ENCODE data around the gene PDZK1. TPM values are rescaled to one million over a fixed set of nuclear protein-coding genes. Genes with fewer than 3 reads are reported as not detected.

PDZK1 gene
- total RNA-seq, 1 donor from 2014 or later = under 0.01 TPM

- no peak overlapping the region for H3K9ac ChIP-seq (ENCODE audit: low read depth in 1 of 3, low read length in 3 of 3)
- no peaks in the 10 kb centered on the region for H3K9me3 ChIP-seq (ENCODE audit: control insufficient read depth in 3 of 3, low read length in 3 of 3)
- no peak overlapping the region for H3K4me3 ChIP-seq (ENCODE audit: low read length in 3 of 3)
- H3K36me3 ChIP-seq (ENCODE audit: control insufficient read depth in 3 of 3, insufficient read depth in 3 of 3, low read length in 3 of 3) = no peaks in the 10 kb centered on the region
- no peak overlapping the region for H3K27ac ChIP-seq (ENCODE audit: low read depth, low read length)
- H3K4me1 ChIP-seq (ENCODE audit: control insufficient read depth in 3 of 3, insufficient read depth in 3 of 3, low read length in 3 of 3) = no peaks in the 10 kb centered on the region
- H3K27me3 ChIP-seq (ENCODE audit: control insufficient read depth in 3 of 3, insufficient read depth in 3 of 3, low read length in 3 of 3) = no peaks in the 10 kb centered on the region
These were observed 4.1 kb upstream of the PDZK1 start for GRCh38 chr1:145711213-145711651.

- Histone ChIP-seq H3K4me1 (ENCODE audit: control insufficient read depth in 3 of 3, insufficient read depth in 3 of 3, low read length in 3 of 3) (no peaks in the 10 kb centered on the region), H3K4me3 (ENCODE audit: low read length in 3 of 3) (no peak overlapping the region), H3K9ac (ENCODE audit: low read depth in 1 of 3, low read length in 3 of 3) (no peak overlapping the region), H3K36me3 (ENCODE audit: control insufficient read depth in 3 of 3, insufficient read depth in 3 of 3, low read length in 3 of 3) (no peaks in the 10 kb centered on the region), H3K27me3 (ENCODE audit: control insufficient read depth in 3 of 3, insufficient read depth in 3 of 3, low read length in 3 of 3) (no peaks in the 10 kb centered on the region), H3K27ac (ENCODE audit: low read depth, low read length) (no peak overlapping the region), H3K9me3 (ENCODE audit: control insufficient read depth in 3 of 3, low read length in 3 of 3) (no peaks in the 10 kb centered on the region)
These were observed 3.3 kb upstream of the PDZK1 start for GRCh38 chr1:145710291-145711027.

- Histone ChIP-seq H3K36me3 (ENCODE audit: control insufficient read depth in 3 of 3, insufficient read depth in 3 of 3, low read length in 3 of 3) (no peaks in the 10 kb centered on the region), H3K4me3 (ENCODE audit: low read length in 3 of 3) (no peak overlapping the region), H3K4me1 (ENCODE audit: control insufficient read depth in 3 of 3, insufficient read depth in 3 of 3, low read length in 3 of 3) (no peaks in the 10 kb centered on the region), H3K27me3 (ENCODE audit: control insufficient read depth in 3 of 3, insufficient read depth in 3 of 3, low read length in 3 of 3) (peaks cover 0 to 5% (median 0%) of the 10 kb centered on the region in 3 donors), H3K9me3 (ENCODE audit: control insufficient read depth in 3 of 3, low read length in 3 of 3) (no peaks in the 10 kb centered on the region), H3K27ac (ENCODE audit: low read depth, low read length) (no peak overlapping the region), H3K9ac (ENCODE audit: low read depth in 1 of 3, low read length in 3 of 3) (no peak overlapping the region)
These were observed 895 bp upstream of the PDZK1 start for GRCh38 chr1:145708063-145708462.

- H3K4me3 ChIP-seq (ENCODE audit: low read length in 3 of 3) = no peak overlapping the region
- no peaks in the 10 kb centered on the region for H3K9me3 ChIP-seq (ENCODE audit: control insufficient read depth in 3 of 3, low read length in 3 of 3)
- H3K36me3 ChIP-seq (ENCODE audit: control insufficient read depth in 3 of 3, insufficient read depth in 3 of 3, low read length in 3 of 3) = no peaks in the 10 kb centered on the region
- no peak overlapping the region for H3K27ac ChIP-seq (ENCODE audit: low read depth, low read length)
- peaks cover 0 to 5% (median 0%) of the 10 kb centered on the region in 3 donors for H3K27me3 ChIP-seq (ENCODE audit: control insufficient read depth in 3 of 3, insufficient read depth in 3 of 3, low read length in 3 of 3)
- H3K9ac ChIP-seq (ENCODE audit: low read depth in 1 of 3, low read length in 3 of 3) = no peak overlapping the region
- H3K4me1 ChIP-seq (ENCODE audit: control insufficient read depth in 3 of 3, insufficient read depth in 3 of 3, low read length in 3 of 3) = no peaks in the 10 kb centered on the region
These were observed 993 bp downstream of the PDZK1 start for GRCh38 chr1:145706086-145706664.

- Histone ChIP-seq H3K4me1 (ENCODE audit: control insufficient read depth in 3 of 3, insufficient read depth in 3 of 3, low read length in 3 of 3) (no peaks in the 10 kb centered on the region), H3K9ac (ENCODE audit: low read depth in 1 of 3, low read length in 3 of 3) (no peak overlapping the region), H3K36me3 (ENCODE audit: control insufficient read depth in 3 of 3, insufficient read depth in 3 of 3, low read length in 3 of 3) (no peaks in the 10 kb centered on the region), H3K27ac (ENCODE audit: low read depth, low read length) (no peak overlapping the region), H3K27me3 (ENCODE audit: control insufficient read depth in 3 of 3, insufficient read depth in 3 of 3, low read length in 3 of 3) (peaks cover 0 to 5% (median 0%) of the 10 kb centered on the region in 3 donors), H3K4me3 (ENCODE audit: low read length in 3 of 3) (no peak overlapping the region), H3K9me3 (ENCODE audit: control insufficient read depth in 3 of 3, low read length in 3 of 3) (no peaks in the 10 kb centered on the region)
These were observed 1.5 kb downstream of the PDZK1 start for GRCh38 chr1:145705622-145706021.

GRCh38 chr1:145702826-145703225 is 4.3 kb downstream of the PDZK1 start:
- H3K9me3 ChIP-seq (ENCODE audit: control insufficient read depth in 3 of 3, low read length in 3 of 3) = no peaks in the 10 kb centered on the region
- H3K36me3 ChIP-seq (ENCODE audit: control insufficient read depth in 3 of 3, insufficient read depth in 3 of 3, low read length in 3 of 3) = no peaks in the 10 kb centered on the region
- no peaks in the 10 kb centered on the region for H3K4me1 ChIP-seq (ENCODE audit: control insufficient read depth in 3 of 3, insufficient read depth in 3 of 3, low read length in 3 of 3)
- H3K27me3 ChIP-seq (ENCODE audit: control insufficient read depth in 3 of 3, insufficient read depth in 3 of 3, low read length in 3 of 3) = peaks cover 0 to 5% (median 0%) of the 10 kb centered on the region in 3 donors
- no peak overlapping the region for H3K27ac ChIP-seq (ENCODE audit: low read depth, low read length)
- H3K4me3 ChIP-seq (ENCODE audit: low read length in 3 of 3) = no peak overlapping the region
- no peak overlapping the region for H3K9ac ChIP-seq (ENCODE audit: low read depth in 1 of 3, low read length in 3 of 3)

GRCh38 chr1:145702052-145702451 is 5.1 kb downstream of the PDZK1 start:
- Histone ChIP-seq H3K4me1 (ENCODE audit: control insufficient read depth in 3 of 3, insufficient read depth in 3 of 3, low read length in 3 of 3) (no peaks in the 10 kb centered on the region), H3K27me3 (ENCODE audit: control insufficient read depth in 3 of 3, insufficient read depth in 3 of 3, low read length in 3 of 3) (peaks cover 0 to 5% (median 0%) of the 10 kb centered on the region in 3 donors), H3K9me3 (ENCODE audit: control insufficient read depth in 3 of 3, low read length in 3 of 3) (no peaks in the 10 kb centered on the region), H3K4me3 (ENCODE audit: low read length in 3 of 3) (no peak overlapping the region), H3K27ac (ENCODE audit: low read depth, low read length) (no peak overlapping the region), H3K36me3 (ENCODE audit: control insufficient read depth in 3 of 3, insufficient read depth in 3 of 3, low read length in 3 of 3) (no peaks in the 10 kb centered on the region), H3K9ac (ENCODE audit: low read depth in 1 of 3, low read length in 3 of 3) (no peak overlapping the region)

- Histone ChIP-seq H3K4me1 (ENCODE audit: control insufficient read depth in 3 of 3, insufficient read depth in 3 of 3, low read length in 3 of 3) (no peaks in the 10 kb centered on the region), H3K36me3 (ENCODE audit: control insufficient read depth in 3 of 3, insufficient read depth in 3 of 3, low read length in 3 of 3) (no peaks in the 10 kb centered on the region), H3K27ac (ENCODE audit: low read depth, low read length) (no peak overlapping the region), H3K9me3 (ENCODE audit: control insufficient read depth in 3 of 3, low read length in 3 of 3) (no peaks in the 10 kb centered on the region), H3K4me3 (ENCODE audit: low read length in 3 of 3) (no peak overlapping the region), H3K27me3 (ENCODE audit: control insufficient read depth in 3 of 3, insufficient read depth in 3 of 3, low read length in 3 of 3) (peaks cover 0 to 5% (median 0%) of the 10 kb centered on the region in 3 donors), H3K9ac (ENCODE audit: low read depth in 1 of 3, low read length in 3 of 3) (no peak overlapping the region)
These were observed 5.8 kb downstream of the PDZK1 start for GRCh38 chr1:145701306-145701862.

- Histone ChIP-seq H3K36me3 (ENCODE audit: control insufficient read depth in 3 of 3, insufficient read depth in 3 of 3, low read length in 3 of 3) (no peaks in the 10 kb centered on the region), H3K9ac (ENCODE audit: low read depth in 1 of 3, low read length in 3 of 3) (no peak overlapping the region), H3K4me3 (ENCODE audit: low read length in 3 of 3) (no peak overlapping the region), H3K9me3 (ENCODE audit: control insufficient read depth in 3 of 3, low read length in 3 of 3) (no peaks in the 10 kb centered on the region), H3K27me3 (ENCODE audit: control insufficient read depth in 3 of 3, insufficient read depth in 3 of 3, low read length in 3 of 3) (no peaks in the 10 kb centered on the region), H3K4me1 (ENCODE audit: control insufficient read depth in 3 of 3, insufficient read depth in 3 of 3, low read length in 3 of 3) (no peaks in the 10 kb centered on the region), H3K27ac (ENCODE audit: low read depth, low read length) (no peak overlapping the region)
These were observed 10.6 kb downstream of the PDZK1 start for GRCh38 chr1:145696630-145696960.

GRCh38 chr1:145695821-145696629 is 11.1 kb downstream of the PDZK1 start:
- Histone ChIP-seq H3K27me3 (ENCODE audit: control insufficient read depth in 3 of 3, insufficient read depth in 3 of 3, low read length in 3 of 3) (no peaks in the 10 kb centered on the region), H3K9ac (ENCODE audit: low read depth in 1 of 3, low read length in 3 of 3) (no peak overlapping the region), H3K27ac (ENCODE audit: low read depth, low read length) (no peak overlapping the region), H3K4me3 (ENCODE audit: low read length in 3 of 3) (no peak overlapping the region), H3K36me3 (ENCODE audit: control insufficient read depth in 3 of 3, insufficient read depth in 3 of 3, low read length in 3 of 3) (no peaks in the 10 kb centered on the region), H3K4me1 (ENCODE audit: control insufficient read depth in 3 of 3, insufficient read depth in 3 of 3, low read length in 3 of 3) (no peaks in the 10 kb centered on the region), H3K9me3 (ENCODE audit: control insufficient read depth in 3 of 3, low read length in 3 of 3) (no peaks in the 10 kb centered on the region)
